HG03097 (cell line): ENCODE data around the gene ING5.

Experiments
- ATAC-seq: cut with Tn5 transposase; IDR thresholded peaks from one replicate; pipeline ENCODE4 v1.9.1; 2021; ENCODE audit not compliant: unreplicated experiment, low FRiP score

ING5 gene

DNA sequence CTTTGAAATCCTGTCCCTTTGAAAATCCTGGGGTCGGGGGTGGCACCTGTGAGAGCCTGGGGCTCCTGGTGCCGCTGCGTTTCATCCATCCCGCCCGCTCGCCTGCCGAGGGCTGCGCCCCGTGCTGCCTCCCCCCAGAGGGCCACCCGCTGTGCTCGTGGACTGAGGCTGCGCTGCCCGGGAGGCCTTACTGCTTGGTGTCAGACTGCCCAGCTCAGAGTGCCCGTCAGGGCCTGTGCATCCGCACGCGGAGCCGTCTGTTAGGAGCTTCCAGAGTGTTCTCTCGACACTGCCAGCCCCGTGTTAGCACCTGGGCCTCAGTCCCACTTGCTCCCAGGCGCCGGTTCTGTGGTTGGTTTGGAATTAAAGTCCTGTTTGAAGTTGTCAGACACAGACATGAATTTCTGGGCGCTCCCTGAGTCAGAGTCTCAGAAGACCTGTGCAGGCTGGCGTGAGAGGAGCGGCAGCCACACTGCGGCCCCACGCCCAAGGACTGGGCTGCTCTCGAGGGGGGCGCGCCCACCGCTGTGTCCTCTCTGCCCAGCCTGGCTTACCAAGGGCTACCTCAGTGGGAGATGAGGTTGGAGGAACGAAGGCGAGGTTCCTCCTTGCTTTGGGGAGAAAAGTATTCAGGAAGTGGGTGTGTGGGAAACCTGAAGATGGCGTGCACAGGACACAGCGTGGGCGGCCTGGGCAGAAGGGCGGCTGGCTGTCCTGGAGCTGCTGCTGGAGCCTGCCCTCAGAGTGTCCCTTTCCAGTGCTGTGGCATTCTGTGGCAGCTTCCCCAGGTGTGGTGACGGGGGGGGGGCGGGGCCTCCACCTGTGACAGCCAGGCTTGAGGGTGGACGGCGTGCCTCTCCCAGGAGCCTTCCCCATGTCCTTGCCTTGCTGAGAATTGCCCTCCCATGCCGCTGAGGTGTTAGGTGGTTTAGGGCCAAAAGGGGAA is 29.3 kb upstream of the ING5 start:
- ATAC-seq: no peak

DNA sequence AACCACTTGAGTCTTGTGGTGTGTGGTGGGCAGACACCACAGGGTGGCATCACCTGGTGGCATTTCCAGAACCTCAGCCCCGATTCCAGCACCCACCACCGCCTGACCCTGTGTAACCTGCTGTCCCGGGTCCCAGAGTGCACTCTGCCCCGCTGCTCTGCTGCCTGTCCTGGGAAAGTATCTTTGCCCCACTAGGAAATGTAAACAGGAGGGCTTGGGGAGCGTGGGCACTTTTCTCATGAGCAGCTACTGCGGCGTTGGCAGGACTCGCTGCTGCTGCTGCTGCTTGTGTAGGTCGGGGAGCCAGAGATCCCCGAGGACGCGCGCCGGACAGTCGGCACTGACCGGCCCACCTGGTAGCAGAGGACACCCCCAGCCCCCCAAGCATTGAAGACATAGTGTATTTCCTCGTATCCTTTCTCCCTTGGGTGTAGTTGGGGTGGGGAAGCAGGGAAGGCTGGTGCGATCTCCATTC is 28.6 kb upstream of the ING5 start:
- no peak for ATAC-seq

- ATAC-seq: no peak
Observed at GRCh38 chr2:241673797-241674725, 27.8 kb upstream of the ING5 start.

DNA sequence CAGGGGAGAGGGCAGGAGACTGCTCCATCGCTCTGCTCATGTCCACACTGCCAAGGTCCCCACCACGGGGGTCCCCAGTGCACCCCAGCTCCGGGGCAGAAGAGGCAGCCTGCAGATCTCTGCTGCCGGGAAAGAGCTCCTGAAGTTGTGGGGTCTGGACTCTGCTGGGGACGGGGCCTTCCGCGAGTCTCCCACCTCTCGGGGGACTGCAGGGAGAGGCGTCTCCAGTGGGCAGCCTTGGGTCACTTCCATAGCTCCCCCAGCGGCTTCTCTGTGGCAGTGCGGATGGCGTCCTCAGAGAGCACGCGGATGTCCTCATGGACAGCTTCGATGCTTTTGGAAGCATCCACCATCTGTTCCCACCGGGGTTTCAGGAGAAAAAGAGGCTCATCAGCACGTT is 26.0 kb upstream of the ING5 start:
- no peak for ATAC-seq

- ATAC-seq: no peak
Observed at GRCh38 chr2:241676665-241677064, 25.2 kb upstream of the ING5 start.

- no peak for ATAC-seq
Observed at GRCh38 chr2:241677392-241677791, 24.4 kb upstream of the ING5 start.

DNA sequence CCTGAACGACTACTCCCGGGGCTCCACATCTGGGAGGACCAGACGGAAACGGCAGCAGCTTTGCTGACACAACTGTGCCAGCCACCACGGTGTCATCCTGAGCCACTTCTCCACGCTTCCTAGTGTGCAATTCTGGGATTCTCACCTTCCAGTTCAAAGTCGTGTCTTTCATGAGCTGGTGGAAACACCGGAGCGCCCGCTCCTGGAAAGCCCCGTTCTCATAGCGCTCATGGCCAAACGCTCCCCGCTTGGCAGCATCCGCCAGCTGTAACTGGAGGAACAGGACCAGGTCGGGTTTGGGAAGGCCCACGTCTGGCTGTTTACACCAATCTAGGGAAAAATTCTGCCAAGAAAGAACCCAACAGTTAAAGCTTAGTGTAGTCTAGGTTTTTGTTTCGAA is 23.5 kb upstream of the ING5 start:
- ATAC-seq: no peak

DNA sequence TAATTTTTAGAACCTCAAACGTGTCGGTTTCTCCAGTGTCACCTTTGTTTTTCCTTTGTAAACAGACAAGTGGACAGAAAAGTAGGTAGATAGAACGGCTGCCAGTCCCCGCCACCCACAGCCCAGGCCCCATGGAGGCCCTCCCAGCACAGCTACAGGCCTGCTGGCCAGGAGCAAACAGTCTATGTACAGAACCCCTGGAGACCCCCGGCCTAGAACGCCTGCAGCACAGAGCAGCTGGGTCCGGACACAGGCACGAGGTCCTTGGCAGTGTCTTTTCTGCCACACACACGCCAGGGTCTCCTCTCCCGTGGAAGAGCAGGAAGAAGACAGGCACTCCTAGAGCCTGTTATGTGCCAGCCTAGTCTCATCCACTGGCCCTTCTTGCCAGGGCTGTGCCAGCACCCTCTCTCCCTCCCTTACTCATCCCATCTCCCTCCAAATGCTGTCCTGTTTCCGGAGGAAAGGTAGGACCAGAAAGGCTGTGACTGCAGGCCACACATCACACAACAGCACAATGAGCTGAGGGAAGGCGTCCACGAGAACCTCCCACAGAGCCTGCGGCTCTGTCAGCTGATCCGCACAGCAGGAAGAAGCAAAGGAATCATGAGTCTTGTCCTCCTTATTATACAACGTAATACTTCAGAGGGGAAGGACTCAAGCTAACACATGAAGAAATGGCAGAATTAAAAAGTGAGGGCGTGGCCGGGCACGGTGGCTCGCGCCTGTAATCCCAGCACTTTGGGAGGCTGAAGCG is 22.9 kb upstream of the ING5 start:
- no peak for ATAC-seq

DNA sequence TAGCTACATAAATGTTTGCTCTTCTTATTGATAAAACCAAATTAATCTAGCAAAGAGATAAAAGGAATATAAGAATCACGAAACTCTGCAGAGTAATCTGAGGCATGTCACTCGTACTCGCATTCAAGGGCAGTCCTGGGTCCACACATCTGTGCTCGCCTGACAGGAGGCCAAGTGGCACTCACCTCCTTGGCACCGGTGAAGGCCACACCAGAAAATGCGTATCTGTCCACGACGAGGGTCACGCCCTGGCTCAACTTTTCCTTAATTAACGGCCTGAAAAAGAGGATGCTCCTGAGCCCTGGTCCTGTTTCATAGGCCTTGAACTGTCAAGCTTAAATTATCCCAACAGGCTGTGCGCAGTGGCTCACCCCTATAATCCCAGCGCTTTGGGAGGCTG is 21.8 kb upstream of the ING5 start:
- no peak for ATAC-seq

DNA sequence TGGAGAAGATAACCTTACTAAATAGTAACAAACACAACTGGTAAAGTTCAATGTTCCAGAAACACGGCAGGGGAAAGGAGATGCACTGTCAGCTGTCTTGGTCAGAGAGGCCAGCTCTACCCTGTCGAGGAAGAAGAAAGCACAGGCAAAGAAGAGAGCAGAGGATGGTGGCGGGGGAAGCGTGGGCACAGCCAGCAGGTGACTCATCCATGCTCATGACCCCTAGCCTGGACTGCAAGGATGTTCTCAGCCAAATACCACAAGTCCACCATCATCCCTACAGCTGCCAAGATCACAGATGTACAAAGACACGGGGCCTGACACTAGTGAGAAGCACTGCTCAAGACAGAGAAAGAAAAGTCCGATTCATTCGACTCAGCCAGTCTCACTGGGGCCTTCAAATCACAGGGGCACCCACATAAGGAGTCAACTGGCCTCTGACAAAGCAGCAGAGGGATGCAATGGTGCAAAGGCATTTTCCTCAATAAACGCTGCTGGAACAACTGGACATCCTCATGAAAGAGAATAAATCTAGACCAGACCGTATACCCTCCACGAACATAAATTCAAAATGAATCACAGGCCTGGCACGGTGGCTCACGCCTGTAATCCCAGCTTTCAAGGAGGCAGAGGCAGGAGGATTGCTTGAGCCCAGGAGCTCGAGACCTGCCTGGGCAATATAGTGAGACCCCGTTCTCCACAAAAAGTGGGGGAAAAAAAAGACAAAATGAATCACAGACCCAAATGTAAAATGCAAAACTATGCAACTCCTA is 20.8 kb upstream of the ING5 start:
- ATAC-seq: no peak

- peak; percentile 6 for ATAC-seq
Observed at GRCh38 chr2:241686324-241686649, 15.6 kb upstream of the ING5 start.

DNA sequence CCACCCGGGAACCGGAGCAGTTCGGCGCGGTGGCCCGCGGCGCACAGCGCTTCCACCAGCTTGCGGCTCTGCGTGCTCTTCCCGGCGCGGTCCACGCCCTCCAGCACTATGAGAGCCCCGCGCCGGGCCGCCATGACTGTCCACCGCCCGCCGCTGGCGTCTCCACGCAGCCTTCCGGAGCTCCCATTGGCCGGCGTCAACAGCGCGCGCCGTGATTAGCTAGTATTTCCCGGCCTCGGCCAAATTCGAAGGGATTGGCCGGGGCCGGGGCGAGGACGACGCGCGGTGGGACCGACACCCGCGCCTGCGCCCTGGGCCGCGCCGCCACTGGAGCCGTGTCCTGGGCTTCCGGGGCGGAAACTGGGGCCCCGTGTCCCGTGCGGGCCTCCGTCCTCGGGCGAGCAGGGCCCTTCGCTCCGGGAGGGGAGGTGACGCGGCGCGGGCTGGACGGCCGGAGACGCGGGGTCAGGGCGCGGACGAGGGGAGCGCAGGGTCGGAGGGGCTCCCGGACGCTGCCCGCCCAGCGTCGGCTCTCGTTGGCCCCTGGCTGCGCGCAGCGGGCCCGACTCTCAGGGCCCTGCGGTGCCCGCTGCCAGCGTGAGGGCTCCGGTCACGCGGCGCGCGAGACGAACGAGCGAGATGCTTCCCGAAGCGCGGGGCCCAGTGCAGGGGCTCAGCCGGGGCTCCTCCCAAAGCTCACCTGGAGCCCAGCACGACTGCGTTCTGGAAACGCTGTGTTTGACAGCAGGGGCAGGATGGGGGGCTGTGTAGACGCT is 15.0 kb upstream of the ING5 start, which contains the start of gene DTYMK:
DTYMK (minus strand) TSS at position 166 of the 776 bp plus-strand sequence; CDS start at position 134, 32 bp downstream.
- peak; percentile 96 for ATAC-seq

GRCh38 chr2:241689306-241689705 is 12.5 kb upstream of the ING5 start:
- ATAC-seq: no peak

- no peak for ATAC-seq
Observed at GRCh38 chr2:241690202-241690717, 11.6 kb upstream of the ING5 start.

GRCh38 chr2:241692448-241692847 is 9.4 kb upstream of the ING5 start:
- no peak for ATAC-seq

DNA sequence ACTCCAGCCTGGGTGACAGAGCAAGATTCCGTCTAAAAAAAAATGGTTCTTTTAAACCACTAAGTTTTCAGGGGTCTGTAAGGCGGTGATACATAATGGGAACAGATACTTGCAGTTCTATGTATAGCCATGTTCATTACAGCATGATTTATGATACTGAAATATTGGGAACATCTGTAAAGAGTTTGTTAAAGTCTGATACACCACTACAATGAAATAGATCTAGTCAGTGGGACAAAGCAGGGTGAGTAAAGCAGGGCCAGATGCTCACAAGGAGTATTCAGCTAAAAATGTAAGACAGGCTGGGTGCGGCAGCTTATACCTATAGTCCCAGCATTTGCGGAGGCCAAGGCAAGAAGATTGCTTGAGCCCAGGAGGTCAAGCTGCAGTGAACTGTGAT is 6.2 kb upstream of the ING5 start:
- no peak for ATAC-seq

- no peak for ATAC-seq
Observed at GRCh38 chr2:241701149-241701398, 765 bp upstream of the ING5 start.

GRCh38 chr2:241702155-241703031 is 554 bp downstream of the ING5 start:
- ATAC-seq: peak; percentile 58
